ENCODE data around the gene SFRP4.

DNA sequence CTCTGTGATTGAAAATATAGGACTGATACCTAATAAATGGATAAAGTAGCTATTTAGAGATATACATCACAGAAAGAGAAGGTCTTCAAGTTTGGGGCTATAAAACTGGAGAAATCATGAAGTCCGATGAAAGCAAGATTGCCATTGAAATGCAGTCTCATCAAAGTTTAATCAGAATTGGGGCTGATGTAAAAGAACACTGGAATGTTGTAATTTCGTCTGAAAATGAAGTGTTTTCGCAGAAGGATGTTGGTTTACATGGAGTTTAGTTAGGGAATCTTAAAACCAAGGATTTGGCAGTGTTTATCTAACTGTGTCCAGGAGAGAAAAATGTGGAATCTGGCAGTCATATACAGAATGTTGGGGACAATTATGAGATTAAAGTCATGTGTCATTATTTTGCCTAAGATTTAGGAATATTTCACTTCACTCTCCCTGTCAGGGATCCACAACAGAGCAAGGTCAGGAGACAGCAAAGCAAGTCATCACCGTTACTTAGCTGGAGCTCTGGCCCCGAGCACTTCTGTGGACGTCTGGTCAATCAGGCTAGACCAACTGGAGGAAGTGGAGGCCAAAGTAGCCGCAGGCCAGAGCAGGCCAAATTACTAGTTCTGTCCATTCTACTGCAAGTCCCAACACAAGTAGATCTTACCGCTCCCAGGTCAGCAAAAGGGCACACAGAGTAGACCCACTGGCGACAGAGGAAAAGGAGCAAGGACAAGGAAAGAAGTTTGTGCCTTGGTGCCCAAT is 40.8 kb upstream of the SFRP4 start:
- TF ChIP-seq, protein P1, sequence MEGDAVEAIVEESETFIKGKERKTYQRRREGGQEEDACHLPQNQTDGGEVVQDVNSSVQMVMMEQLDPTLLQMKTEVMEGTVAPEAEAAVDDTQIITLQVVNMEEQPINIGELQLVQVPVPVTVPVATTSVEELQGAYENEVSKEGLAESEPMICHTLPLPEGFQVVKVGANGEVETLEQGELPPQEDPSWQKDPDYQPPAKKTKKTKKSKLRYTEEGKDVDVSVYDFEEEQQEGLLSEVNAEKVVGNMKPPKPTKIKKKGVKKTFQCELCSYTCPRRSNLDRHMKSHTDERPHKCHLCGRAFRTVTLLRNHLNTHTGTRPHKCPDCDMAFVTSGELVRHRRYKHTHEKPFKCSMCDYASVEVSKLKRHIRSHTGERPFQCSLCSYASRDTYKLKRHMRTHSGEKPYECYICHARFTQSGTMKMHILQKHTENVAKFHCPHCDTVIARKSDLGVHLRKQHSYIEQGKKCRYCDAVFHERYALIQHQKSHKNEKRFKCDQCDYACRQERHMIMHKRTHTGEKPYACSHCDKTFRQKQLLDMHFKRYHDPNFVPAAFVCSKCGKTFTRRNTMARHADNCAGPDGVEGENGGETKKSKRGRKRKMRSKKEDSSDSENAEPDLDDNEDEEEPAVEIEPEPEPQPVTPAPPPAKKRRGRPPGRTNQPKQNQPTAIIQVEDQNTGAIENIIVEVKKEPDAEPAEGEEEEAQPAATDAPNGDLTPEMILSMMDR (IDR thresholded peaks at IDR 0.05; ENCODE audit: control extremely low read depth in 1 of 3, insufficient read depth in 1 of 3, low read depth in 1 of 3, low read length in 3 of 3), result no peak
- TF ChIP-seq POLR2A (IDR thresholded peaks at IDR 0.05; ENCODE audit: control extremely low read depth in 1 of 2, low read depth in 2 of 2, low read length in 2 of 2) (no peak), ZNF274 (IDR thresholded peaks at IDR 0.05; ENCODE audit: borderline replicate concordance, extremely low read depth, low read length) (no peak), POLR2AphosphoS5 (IDR thresholded peaks at IDR 0.05; ENCODE audit: low read depth, low read length) (no peak), CEBPB (IDR thresholded peaks at IDR 0.05; ENCODE audit: low read depth, low read length) (no peak), EZH2 (IDR thresholded peaks at IDR 0.05; ENCODE audit: low read depth, low read length, severe bottlenecking) (no peak), JUND (IDR thresholded peaks at IDR 0.05; ENCODE audit: low read length) (no peak), SP1 (IDR thresholded peaks at IDR 0.05; ENCODE audit: low read depth, low read length) (no peak), TAF1 (IDR thresholded peaks at IDR 0.05; ENCODE audit: low read depth, low read length) (no peak), SAP30 (IDR thresholded peaks at IDR 0.05; ENCODE audit: insufficient read depth, insufficient replicate concordance, low read length) (no peak), SIN3A (conservative IDR thresholded peaks at IDR 0.05 in 1 of 2, IDR thresholded peaks at IDR 0.05 in 1 of 2; ENCODE audit: low read depth in 1 of 2, low read length in 2 of 2) (no peak), RFX5 (IDR thresholded peaks at IDR 0.05; ENCODE audit: borderline replicate concordance, low read depth, low read length) (no peak)

Measured in H1 (cell line).